ENCODE results near the gene ELMO1. TPM values are rescaled to one million over a fixed set of nuclear protein-coding genes. Genes with fewer than 3 reads are reported as not detected.

Gene ELMO1
- total RNA-seq, 4 donors from 2014 or later: 31.1 to 42.9 (median 38.7) TPM

GRCh38 chr7:36878288-36878687 lies 570.4 kb downstream of the ELMO1 start:
- Histone ChIP-seq H3K27ac (replicated peaks in 1 of 4) (no peak overlapping the region), H3K9me3 (no peaks in the 10 kb centered on the region), H3K4me1 (no peaks in the 10 kb centered on the region), H3K4me3 (no peak overlapping the region), H3K27me3 (no peaks in the 10 kb centered on the region), H3K36me3 (peaks cover 0 to 40% (median 17%) of the 10 kb centered on the region in 4 donors)
- no peak for DNase-seq (ENCODE audit: extremely low spot score)
- intact Hi-C loops (cut with DNase I): no loop called here
- WGBS: 87% methylated on average over 2 of the region's 2 CpGs
- TF ChIP-seq POLR2AphosphoS5 (IDR thresholded peaks at IDR 0.05) (no peak), POLR2A (IDR thresholded peaks at IDR 0.05; ENCODE audit: low read depth) (no peak), EP300 (IDR thresholded peaks at IDR 0.05) (no peak)
- TF ChIP-seq, protein P1, sequence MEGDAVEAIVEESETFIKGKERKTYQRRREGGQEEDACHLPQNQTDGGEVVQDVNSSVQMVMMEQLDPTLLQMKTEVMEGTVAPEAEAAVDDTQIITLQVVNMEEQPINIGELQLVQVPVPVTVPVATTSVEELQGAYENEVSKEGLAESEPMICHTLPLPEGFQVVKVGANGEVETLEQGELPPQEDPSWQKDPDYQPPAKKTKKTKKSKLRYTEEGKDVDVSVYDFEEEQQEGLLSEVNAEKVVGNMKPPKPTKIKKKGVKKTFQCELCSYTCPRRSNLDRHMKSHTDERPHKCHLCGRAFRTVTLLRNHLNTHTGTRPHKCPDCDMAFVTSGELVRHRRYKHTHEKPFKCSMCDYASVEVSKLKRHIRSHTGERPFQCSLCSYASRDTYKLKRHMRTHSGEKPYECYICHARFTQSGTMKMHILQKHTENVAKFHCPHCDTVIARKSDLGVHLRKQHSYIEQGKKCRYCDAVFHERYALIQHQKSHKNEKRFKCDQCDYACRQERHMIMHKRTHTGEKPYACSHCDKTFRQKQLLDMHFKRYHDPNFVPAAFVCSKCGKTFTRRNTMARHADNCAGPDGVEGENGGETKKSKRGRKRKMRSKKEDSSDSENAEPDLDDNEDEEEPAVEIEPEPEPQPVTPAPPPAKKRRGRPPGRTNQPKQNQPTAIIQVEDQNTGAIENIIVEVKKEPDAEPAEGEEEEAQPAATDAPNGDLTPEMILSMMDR (IDR thresholded peaks at IDR 0.05): no peak

GRCh38 chr7:36875794-36876193 lies 572.9 kb downstream of the ELMO1 start:
- intact Hi-C loops (cut with DNase I): no loop called here
- TF ChIP-seq EP300 (IDR thresholded peaks at IDR 0.05): no peak
- TF ChIP-seq POLR2A (IDR thresholded peaks at IDR 0.05; ENCODE audit: low read depth): no peak
- no peak for TF ChIP-seq POLR2AphosphoS5 (IDR thresholded peaks at IDR 0.05)
- TF ChIP-seq, protein P1 (IDR thresholded peaks at IDR 0.05): no peak
- no peak overlapping the region for H3K4me3 ChIP-seq
- WGBS: 86% methylated on average over 2 of the region's 2 CpGs
- no peaks in the 10 kb centered on the region for H3K9me3 ChIP-seq
- no peaks in the 10 kb centered on the region for H3K27me3 ChIP-seq
- H3K36me3 ChIP-seq: peaks cover 0 to 56% (median 20%) of the 10 kb centered on the region in 4 donors
- H3K4me1 ChIP-seq: no peaks in the 10 kb centered on the region
- DNase-seq (ENCODE audit: extremely low spot score): no peak
- H3K27ac ChIP-seq (replicated peaks in 1 of 4): no peak overlapping the region

GRCh38 chr7:36874041-36874440 lies 574.6 kb downstream of the ELMO1 start:
- intact Hi-C loops (cut with DNase I): no loop called here
- H3K27me3 ChIP-seq: no peaks in the 10 kb centered on the region
- DNase-seq (ENCODE audit: extremely low spot score): no peak
- WGBS: 85% methylated on average over 2 of the region's 2 CpGs
- H3K4me1 ChIP-seq: no peaks in the 10 kb centered on the region
- no peak for TF ChIP-seq POLR2AphosphoS5 (IDR thresholded peaks at IDR 0.05)
- no peak for TF ChIP-seq POLR2A (IDR thresholded peaks at IDR 0.05; ENCODE audit: low read depth)
- no peak for TF ChIP-seq EP300 (IDR thresholded peaks at IDR 0.05)
- TF ChIP-seq, protein P1 (IDR thresholded peaks at IDR 0.05): no peak
- peaks cover 0 to 73% (median 32%) of the 10 kb centered on the region in 4 donors for H3K36me3 ChIP-seq
- no peak overlapping the region for H3K4me3 ChIP-seq
- no peaks in the 10 kb centered on the region for H3K9me3 ChIP-seq
- no peak overlapping the region for H3K27ac ChIP-seq (replicated peaks in 1 of 4)

DNA sequence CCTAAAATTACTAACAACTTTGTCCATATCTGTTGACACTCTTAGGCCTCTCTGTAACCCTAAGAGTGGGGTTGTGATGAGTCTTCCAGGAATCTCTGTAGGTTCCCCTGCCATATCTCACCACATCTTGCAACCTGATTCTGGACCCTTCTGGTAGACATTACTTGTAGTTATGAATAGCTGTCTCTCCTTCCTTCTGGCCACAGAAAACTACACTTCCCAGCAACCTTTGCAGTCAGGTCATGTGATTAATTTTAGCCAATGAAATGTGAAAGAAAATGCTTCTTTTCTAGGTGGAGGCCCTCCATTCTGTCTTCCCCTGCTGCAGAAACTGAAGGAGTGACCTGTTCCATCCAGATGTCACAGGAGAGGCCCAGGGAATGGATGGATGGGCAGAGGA lies 576.8 kb downstream of the ELMO1 start:
- H3K4me1 ChIP-seq: no peaks in the 10 kb centered on the region
- no peak for TF ChIP-seq EP300 (IDR thresholded peaks at IDR 0.05)
- no peak for TF ChIP-seq POLR2AphosphoS5 (IDR thresholded peaks at IDR 0.05)
- TF ChIP-seq, protein P1 (IDR thresholded peaks at IDR 0.05): no peak
- TF ChIP-seq POLR2A (IDR thresholded peaks at IDR 0.05; ENCODE audit: low read depth): no peak

GRCh38 chr7:36871355-36871738 lies 577.3 kb downstream of the ELMO1 start:
- Histone ChIP-seq H3K4me1 (no peaks in the 10 kb centered on the region), H3K27ac (replicated peaks in 1 of 4) (no peak overlapping the region), H3K9me3 (no peaks in the 10 kb centered on the region), H3K4me3 (no peak overlapping the region), H3K27me3 (no peaks in the 10 kb centered on the region), H3K36me3 (peaks cover 0 to 71% (median 26%) of the 10 kb centered on the region in 4 donors)
- DNase-seq (ENCODE audit: extremely low spot score): no peak
- 97% methylated on average over 1 of the region's 1 CpG for WGBS
- intact Hi-C loops (cut with DNase I): no loop called here
- TF ChIP-seq, protein P1 (IDR thresholded peaks at IDR 0.05): no peak

More for the DNA sequence above, 576.8 kb downstream of the ELMO1 start:
- intact Hi-C loops (cut with DNase I): no loop called here
- no peak for DNase-seq (ENCODE audit: extremely low spot score)
- Histone ChIP-seq H3K36me3 (peaks cover 0 to 76% (median 28%) of the 10 kb centered on the region in 4 donors), H3K4me3 (no peak overlapping the region), H3K27me3 (no peaks in the 10 kb centered on the region), H3K27ac (replicated peaks in 1 of 4) (no peak overlapping the region), H3K9me3 (no peaks in the 10 kb centered on the region)
